IPS-18a (cell line): Measurements from ENCODE around the gene MACF1.

Experiments
- H3K27ac ChIP-seq: one replicate; pipeline ENCODE4 v1.5.1; 2013; ENCODE audit warnings: low read length
- H3K27me3 ChIP-seq: one replicate; pipeline ENCODE4 v1.6.1; 2013; ENCODE audit warnings: mild to moderate bottlenecking, low read length; ENCODE audit not compliant: control insufficient read depth, insufficient read depth
- H3K36me3 ChIP-seq: one replicate; pipeline ENCODE4 v1.6.1; 2013; ENCODE audit warnings: low read depth, low read length; ENCODE audit not compliant: control insufficient read depth
- H3K4me1 ChIP-seq: one replicate; pipeline ENCODE4 v1.6.1; 2013; ENCODE audit warnings: low read depth, low read length; ENCODE audit not compliant: control insufficient read depth
- H3K4me3 ChIP-seq: one replicate; pipeline ENCODE4 v1.5.1; 2013; ENCODE audit warnings: low read length
- H3K9ac ChIP-seq: one replicate; pipeline ENCODE4 v1.6.1; 2013; ENCODE audit warnings: mild to moderate bottlenecking, low read length, moderate library complexity
- H3K9me3 ChIP-seq: one replicate; pipeline ENCODE4 v1.6.1; 2013; ENCODE audit warnings: low read depth, low read length; ENCODE audit not compliant: control insufficient read depth

The MACF1 gene

GRCh38 chr1:39407510-39407895, 203.0 kb downstream of the MACF1 start:
- peaks cover 34% of the 10 kb centered on the region for H3K4me1 ChIP-seq
- no peaks in the 10 kb centered on the region for H3K27me3 ChIP-seq
- no peak overlapping the region for H3K27ac ChIP-seq
- H3K36me3 ChIP-seq: peaks cover 12% of the 10 kb centered on the region
- H3K4me3 ChIP-seq: peak overlapping the region; percentile 87
- peak overlapping the region; percentile 82 for H3K9ac ChIP-seq
- H3K9me3 ChIP-seq: no peaks in the 10 kb centered on the region

DNA sequence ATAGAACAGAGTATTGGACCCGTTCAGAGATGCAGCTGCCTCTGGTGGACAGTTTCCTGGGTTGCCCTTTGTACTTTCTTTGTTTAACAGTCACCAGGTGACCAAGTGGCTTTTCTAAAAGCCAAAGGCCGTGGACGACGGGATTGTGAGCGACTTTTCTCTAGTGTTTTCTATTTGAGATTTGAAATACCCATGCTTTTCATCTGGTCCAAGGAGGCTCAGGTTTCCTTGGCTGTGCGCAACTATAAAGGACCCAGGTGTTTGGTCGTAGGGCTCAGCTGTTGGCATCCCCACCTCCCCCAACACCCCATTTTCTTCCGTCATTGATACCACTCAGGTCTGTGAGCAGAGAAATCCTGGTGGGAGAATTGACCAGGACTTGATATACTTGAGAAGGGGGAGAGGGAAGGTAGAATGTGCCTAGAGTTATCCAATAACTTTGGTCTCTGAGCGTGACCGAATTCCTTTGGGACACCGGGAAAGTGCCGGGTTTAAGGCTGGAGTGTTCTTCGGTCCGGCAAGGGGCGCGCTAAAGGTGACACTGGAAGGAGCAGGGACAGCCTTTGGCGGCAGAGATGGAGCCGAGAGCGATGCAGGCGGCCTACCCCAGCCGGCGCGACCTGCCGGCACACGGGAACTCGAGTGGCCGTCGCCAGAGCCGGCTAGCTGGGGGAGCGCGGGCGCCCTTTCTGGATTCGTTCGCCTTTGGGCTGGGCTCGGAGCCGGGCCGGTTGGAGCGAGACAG, 203.6 kb downstream of the MACF1 start:
- Histone ChIP-seq H3K4me3 (peak overlapping the region; percentile 87), H3K9ac (peak overlapping the region; percentile 82), H3K4me1 (peaks cover 34% of the 10 kb centered on the region), H3K27me3 (no peaks in the 10 kb centered on the region), H3K9me3 (no peaks in the 10 kb centered on the region), H3K36me3 (peaks cover 15% of the 10 kb centered on the region), H3K27ac (peak overlapping the region; percentile 74)

DNA sequence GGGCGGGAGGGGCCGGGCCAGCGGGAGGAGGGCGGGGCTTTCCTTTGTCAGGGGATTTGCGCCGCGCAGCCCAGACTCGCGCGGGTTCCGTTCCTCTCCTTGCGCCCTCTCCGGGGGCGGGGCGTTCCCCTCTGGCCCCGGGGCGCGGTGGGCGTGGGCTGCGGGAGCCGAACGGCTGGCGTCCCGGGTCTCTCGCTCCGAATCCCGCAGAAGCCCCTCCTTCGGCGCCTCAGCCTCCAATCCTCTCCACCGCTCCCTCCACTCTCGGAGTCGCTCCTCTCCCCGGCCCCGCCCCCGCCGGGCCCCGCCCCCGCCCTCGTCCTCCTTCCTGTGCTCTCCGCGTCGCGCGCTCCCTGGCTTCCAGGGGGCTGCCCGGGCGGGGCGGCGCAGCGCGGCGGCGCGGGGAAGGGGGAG, 204.2 kb downstream of the MACF1 start:
- Histone ChIP-seq H3K27ac (no peak overlapping the region), H3K36me3 (peaks cover 15% of the 10 kb centered on the region), H3K4me3 (peak overlapping the region; percentile 87), H3K4me1 (peaks cover 34% of the 10 kb centered on the region), H3K9me3 (no peaks in the 10 kb centered on the region), H3K9ac (peak overlapping the region; percentile 82), H3K27me3 (no peaks in the 10 kb centered on the region)

GRCh38 chr1:39409055-39409816, 204.7 kb downstream of the MACF1 start:
- Histone ChIP-seq H3K9me3 (no peaks in the 10 kb centered on the region), H3K4me3 (peak overlapping the region; percentile 68), H3K4me1 (peaks cover 34% of the 10 kb centered on the region), H3K27me3 (no peaks in the 10 kb centered on the region), H3K9ac (peak overlapping the region; percentile 57), H3K36me3 (peaks cover 15% of the 10 kb centered on the region), H3K27ac (peak overlapping the region; percentile 52)

GRCh38 chr1:39410915-39411436, 206.5 kb downstream of the MACF1 start:
- H3K4me3 ChIP-seq: peak overlapping the region; percentile 68
- no peak overlapping the region for H3K27ac ChIP-seq
- no peaks in the 10 kb centered on the region for H3K9me3 ChIP-seq
- H3K9ac ChIP-seq: peak overlapping the region; percentile 19
- H3K4me1 ChIP-seq: peaks cover 37% of the 10 kb centered on the region
- peaks cover 15% of the 10 kb centered on the region for H3K36me3 ChIP-seq
- H3K27me3 ChIP-seq: no peaks in the 10 kb centered on the region

- Histone ChIP-seq H3K9ac (peak overlapping the region; percentile 19), H3K27me3 (no peaks in the 10 kb centered on the region), H3K27ac (no peak overlapping the region), H3K4me3 (peak overlapping the region; percentile 68), H3K9me3 (no peaks in the 10 kb centered on the region), H3K4me1 (peaks cover 35% of the 10 kb centered on the region), H3K36me3 (peaks cover 15% of the 10 kb centered on the region)
Measured at GRCh38 chr1:39411526-39412478, 207.3 kb downstream of the MACF1 start.

GRCh38 chr1:39412892-39413291, 208.4 kb downstream of the MACF1 start:
- peaks cover 15% of the 10 kb centered on the region for H3K36me3 ChIP-seq
- H3K27me3 ChIP-seq: no peaks in the 10 kb centered on the region
- no peak overlapping the region for H3K9ac ChIP-seq
- no peak overlapping the region for H3K4me3 ChIP-seq
- H3K27ac ChIP-seq: no peak overlapping the region
- H3K9me3 ChIP-seq: no peaks in the 10 kb centered on the region
- H3K4me1 ChIP-seq: peaks cover 24% of the 10 kb centered on the region

DNA sequence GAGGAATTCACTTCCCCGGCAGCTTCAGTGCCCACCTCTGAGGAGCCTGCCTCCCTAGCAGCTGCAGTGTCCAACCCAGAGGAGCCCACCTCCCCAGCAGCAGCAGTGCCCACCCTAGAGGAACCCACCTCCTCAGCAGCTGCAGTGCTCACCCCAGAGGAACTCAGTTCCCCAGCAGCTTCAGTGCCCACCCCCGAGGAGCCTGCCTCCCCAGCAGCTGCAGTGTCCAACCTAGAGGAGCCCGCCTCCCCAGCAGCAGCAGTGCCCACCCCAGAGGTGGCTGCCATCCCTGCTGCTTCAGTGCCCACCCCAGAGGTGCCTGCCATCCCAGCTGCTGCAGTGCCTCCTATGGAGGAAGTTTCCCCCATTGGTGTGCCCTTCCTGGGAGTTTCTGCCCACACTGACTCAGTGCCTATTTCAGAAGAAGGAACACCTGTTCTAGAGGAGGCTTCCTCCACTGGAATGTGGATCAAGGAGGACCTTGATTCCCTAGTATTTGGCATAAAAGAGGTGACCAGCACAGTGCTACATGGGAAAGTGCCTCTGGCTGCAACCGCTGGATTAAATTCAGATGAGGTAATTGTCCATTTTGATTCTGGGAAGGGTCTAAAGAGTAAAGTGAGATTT, 209.5 kb downstream of the MACF1 start:
- H3K36me3 ChIP-seq: peaks cover 15% of the 10 kb centered on the region
- H3K9ac ChIP-seq: no peak overlapping the region
- peaks cover 22% of the 10 kb centered on the region for H3K4me1 ChIP-seq
- no peaks in the 10 kb centered on the region for H3K9me3 ChIP-seq
- no peaks in the 10 kb centered on the region for H3K27me3 ChIP-seq
- no peak overlapping the region for H3K27ac ChIP-seq
- H3K4me3 ChIP-seq: no peak overlapping the region

- no peak overlapping the region for H3K4me3 ChIP-seq
- no peak overlapping the region for H3K9ac ChIP-seq
- no peaks in the 10 kb centered on the region for H3K27me3 ChIP-seq
- peaks cover 21% of the 10 kb centered on the region for H3K36me3 ChIP-seq
- no peak overlapping the region for H3K27ac ChIP-seq
- H3K4me1 ChIP-seq: peaks cover 15% of the 10 kb centered on the region
- H3K9me3 ChIP-seq: no peaks in the 10 kb centered on the region
Measured at GRCh38 chr1:39415553-39415952, 211.1 kb downstream of the MACF1 start.

DNA sequence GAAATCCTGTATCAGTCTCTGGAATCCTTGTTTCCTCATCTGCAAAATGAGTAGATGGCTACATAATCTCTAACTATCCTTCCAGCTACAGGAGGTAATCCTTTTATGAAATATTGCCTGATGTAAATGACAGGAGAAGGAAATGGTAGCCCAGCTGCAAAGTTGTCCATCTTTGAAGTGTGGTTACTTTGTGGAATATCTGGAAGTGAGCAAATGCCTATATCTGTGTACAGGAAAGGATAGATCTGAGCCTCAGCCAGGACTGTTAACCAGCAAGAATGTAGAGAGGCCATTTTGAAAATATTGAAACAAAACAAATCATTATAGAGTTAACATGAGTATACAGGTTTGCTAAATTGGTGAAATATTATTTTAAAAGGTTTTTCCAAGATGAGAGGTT, 212.1 kb downstream of the MACF1 start:
- no peak overlapping the region for H3K27ac ChIP-seq
- no peaks in the 10 kb centered on the region for H3K27me3 ChIP-seq
- H3K9me3 ChIP-seq: no peaks in the 10 kb centered on the region
- no peak overlapping the region for H3K4me3 ChIP-seq
- H3K9ac ChIP-seq: no peak overlapping the region
- peaks cover 7% of the 10 kb centered on the region for H3K4me1 ChIP-seq
- peaks cover 24% of the 10 kb centered on the region for H3K36me3 ChIP-seq
